Endothelial cell of umbilical vein (primary cell): ENCODE measurements around the gene POLA1. TPM values are rescaled to one million over a fixed set of nuclear protein-coding genes. Genes with fewer than 3 reads are reported as not detected.

ENCODE experiments used
- BruUV-seq: library from RNA; stranded (reverse); fragments of 400-500 nt; replicated peaks from 2 replicates; lab custom pipeline; 2021; lab: Mats Ljungman, UMichigan
- CTCF ChIA-PET: fragments of 300-600, 350-600 bp; sonication (Branson Sonifier 250); formaldehyde crosslinking; loops from one replicate; lab custom pipeline; 2021; ENCODE audit warnings: antibody characterized with exemption, inconsistent platforms; lab: Charles Lee
- POLR2A ChIA-PET: fragments of 300-600, 350-600 bp; sonication (Branson Sonifier 250); formaldehyde crosslinking; loops from one replicate; lab custom pipeline; 2021; ENCODE audit warnings: antibody characterized with exemption, inconsistent platforms; lab: Charles Lee
- DNase-seq: peaks from one replicate; pipeline ENCODE4 v3.0.0-alpha.2; 2011; ENCODE audit warnings: low read depth, low spot score
- FAIRE-seq: peaks from 2 replicates; lab custom pipeline; 2011; peaks lifted over from hg19 to GRCh38; lab: Jason Lieb, UNC
- H2AFZ ChIP-seq: 2 replicates; pipeline ENCODE4 v1.6.0; 2012; ENCODE audit warnings: low read depth, low read length, control low read depth, inconsistent platforms
- H3K27ac ChIP-seq: 2 replicates; pipeline ENCODE4 v1.5.1; 2011; ENCODE audit warnings: low read depth, mild to moderate bottlenecking, control low read depth, low read length, moderate library complexity; ENCODE audit not compliant: insufficient read depth
- H3K27me3 ChIP-seq, 2 experiments: 2 replicates each; pipeline versions ENCODE4 v1.6.0 to v1.6.1; 2011; ENCODE audit warnings: low read length in 2 of 2, mixed read lengths in 1 of 2; ENCODE audit not compliant: control insufficient read depth in 2 of 2, insufficient read depth in 2 of 2
- H3K36me3 ChIP-seq, 2 experiments: 2 replicates in 1 of 2; 3 replicates in 1 of 2; pipeline ENCODE4 v1.5.1; 2011; ENCODE audit warnings: low read length in 2 of 2, mild to moderate bottlenecking in 1 of 2, moderate library complexity in 1 of 2; ENCODE audit not compliant: control insufficient read depth in 2 of 2, insufficient read depth in 2 of 2; ENCODE audit errors: extremely low read depth in 1 of 2
- H3K4me1 ChIP-seq: 3 replicates; pipeline ENCODE4 v1.5.1; 2011; ENCODE audit warnings: mild to moderate bottlenecking, low read length; ENCODE audit not compliant: control insufficient read depth, insufficient read depth; ENCODE audit errors: extremely low read depth
- H3K4me2 ChIP-seq: 2 replicates; pipeline ENCODE4 v1.6.1; 2011; ENCODE audit warnings: low read length, control low read depth, mixed read lengths; ENCODE audit not compliant: insufficient read depth
- H3K4me3 ChIP-seq, 3 experiments: fragments of 200-600 bp in 1 of 3; sonication (generic), shearing (Covaris generic) in 1 of 3; replicated peaks in 1 of 3; 2 replicates each; pipeline ENCODE4 v1.5.1; 2011 to 2016; ENCODE audit warnings: control low read depth in 3 of 3, low read length in 3 of 3, mild to moderate bottlenecking in 2 of 3, inconsistent platforms in 1 of 3, low read depth in 1 of 3, moderate library complexity in 1 of 3; ENCODE audit not compliant: insufficient read depth in 1 of 3
- H3K79me2 ChIP-seq: 2 replicates; pipeline ENCODE4 v1.6.0; 2012; ENCODE audit warnings: low read length, inconsistent platforms; ENCODE audit not compliant: control insufficient read depth, insufficient read depth
- H3K9ac ChIP-seq: replicated peaks from 2 replicates; pipeline ENCODE3; 2011; ENCODE audit warnings: low read length, control low read depth; ENCODE audit not compliant: insufficient read depth; ENCODE audit errors: extremely low read depth
- H3K9me1 ChIP-seq: replicated peaks from 3 replicates; pipeline ENCODE4 v1.6.0; 2011; ENCODE audit warnings: mild to moderate bottlenecking, low read length; ENCODE audit not compliant: control insufficient read depth, insufficient read depth; ENCODE audit errors: extremely low read depth
- H3K9me3 ChIP-seq: replicated peaks from 2 replicates; pipeline ENCODE4 v1.5.1; 2012; ENCODE audit warnings: low read length, inconsistent platforms; ENCODE audit not compliant: control insufficient read depth, insufficient read depth
- H4K20me1 ChIP-seq: replicated peaks from 2 replicates; pipeline ENCODE3; 2011; ENCODE audit warnings: mild to moderate bottlenecking, low read length; ENCODE audit not compliant: control insufficient read depth, insufficient read depth; ENCODE audit errors: extremely low read depth
- CTCF ChIP-seq, 2 donors: IDR thresholded peaks; 1 replicate in 1 of 2; 2 replicates in 1 of 2; pipeline ENCODE4 v1.5.1; 2011; ENCODE audit warnings: low read length in 2 of 2, mild to moderate bottlenecking in 2 of 2, moderate library complexity in 2 of 2, control low read depth in 1 of 2, inconsistent platforms in 1 of 2, low read depth in 1 of 2; ENCODE audit not compliant: insufficient read depth in 1 of 2; ENCODE audit errors: extremely low read depth in 1 of 2
- EZH2 ChIP-seq: IDR thresholded peaks from 2 replicates; pipeline ENCODE4 v1.6.1; 2012; ENCODE audit warnings: borderline replicate concordance, low read depth, mild to moderate bottlenecking, moderate library complexity, low read length, inconsistent platforms; ENCODE audit not compliant: severe bottlenecking
- FOS ChIP-seq: IDR thresholded peaks from 2 replicates; pipeline ENCODE4 v1.6.1; 2011; ENCODE audit warnings: mild to moderate bottlenecking, low read length, moderate library complexity, borderline replicate concordance; ENCODE audit not compliant: insufficient read depth
- GATA2 ChIP-seq: IDR thresholded peaks from 2 replicates; pipeline ENCODE4 v1.7.0; 2011; ENCODE audit warnings: low read depth, mild to moderate bottlenecking, moderate library complexity, mixed read lengths, low read length; ENCODE audit not compliant: insufficient read length, insufficient read depth
- JUN ChIP-seq: IDR thresholded peaks from 2 replicates; pipeline ENCODE4 v1.6.1; 2011; ENCODE audit warnings: borderline replicate concordance, low read depth; ENCODE audit not compliant: insufficient read length, insufficient read depth
- MAX ChIP-seq: IDR thresholded peaks from 2 replicates; pipeline ENCODE4 v1.6.1; 2011; ENCODE audit not compliant: insufficient read depth, insufficient read length
- MYC ChIP-seq: IDR thresholded peaks from one replicate; pipeline ENCODE4 v1.6.1; 2011; ENCODE audit warnings: mild to moderate bottlenecking, low read depth, low read length
- POLR2A ChIP-seq: IDR thresholded peaks from 2 replicates; pipeline ENCODE4 v1.6.1; 2012; ENCODE audit warnings: low read depth, mild to moderate bottlenecking, control low read depth, low read length
- POLR2AphosphoS5 ChIP-seq: IDR thresholded peaks from 2 replicates; pipeline ENCODE4 v1.6.1; 2012; ENCODE audit warnings: low read depth, mild to moderate bottlenecking, control low read depth, low read length, moderate library complexity; ENCODE audit not compliant: insufficient read depth
- dilution Hi-C: fragments of 300-500 bp; cut with MboI; formaldehyde crosslinking; loops from one replicate; pipeline ENCODE4 v1.15.0; 2019; ENCODE audit warnings: low sequenced_read_pairs; ENCODE audit not compliant: extremely low pct_ligation_motif_present
- intact Hi-C: fragments of 100-400 bp; cut with micrococcal nuclease; formaldehyde crosslinking; loops from one replicate; pipeline ENCODE4 v1.10.0; 2022
- polyA plus RNA-seq, 4 experiments: library from polyadenylated mRNA; depleted of rRNA in 3 of 4; stranded (reverse) in 3 of 4; unstranded in 1 of 4; fragments of >200 nt; gene quantifications; 2 replicates each; pipeline versions ENCODE4 v1.2.1 to v1.2.3, GENCODE V29; 2011 to 2012; ENCODE audit warnings: missing spikeins in 1 of 4
- total RNA-seq: library from RNA; stranded (reverse); gene quantifications from 2 replicates; pipeline ENCODE4 v1.2.3, GENCODE V29; 2021

Gene POLA1
- total and polyA plus RNA-seq, 2 donors (not counting 3 experiments of a cell fraction or from before 2014, with no cell fraction given), result 1.8 to 18.6 TPM

DNA sequence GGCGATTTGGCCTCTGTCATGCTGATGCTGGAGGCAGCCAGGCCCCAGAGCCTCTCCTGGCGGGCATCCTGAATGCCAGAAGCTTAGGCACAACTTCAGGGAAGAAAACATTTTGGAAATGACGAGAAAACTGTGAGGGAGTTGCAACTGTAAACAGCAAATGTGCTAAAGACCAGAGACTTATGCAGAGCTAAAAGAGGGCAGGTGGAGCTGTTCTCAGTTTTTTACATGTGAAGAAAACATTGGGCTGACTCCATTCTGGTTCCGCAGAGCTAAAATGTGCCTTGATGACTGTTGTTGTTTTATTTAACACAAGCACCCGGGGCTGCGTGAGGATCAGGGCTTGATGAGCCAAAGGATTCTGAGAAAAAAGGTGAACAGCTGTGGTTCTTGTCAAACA lies 332.9 kb downstream of the POLA1 start:
- dilution Hi-C loops, result no loop called here
- CTCF ChIA-PET, result interaction anchor here (2.0 kb wide), 1 partner anchor 187 kb away, joined by 11 read pairs; no protein-coding TSS in a partner anchor
- H3K9me3 ChIP-seq, result no peaks in the 10 kb centered on the region
- H3K27ac ChIP-seq, result no peak overlapping the region
- no peak overlapping the region for H3K4me2 ChIP-seq
- no peak overlapping the region for H2AFZ ChIP-seq
- TF ChIP-seq POLR2AphosphoS5 (no peak), CTCF (IDR thresholded peaks at IDR 0.05; ENCODE audit: extremely low read depth in 1 of 2, insufficient read depth in 1 of 2, low read depth in 1 of 2, low read length in 2 of 2) (no peak), POLR2A (no peak), MYC (no peak), MAX (no peak), GATA2 (no peak), FOS (no peak), EZH2 (no peak), JUN (no peak)
- intact Hi-C loops, result no loop called here
- no TSS peak for BruUV-seq
- FAIRE-seq, result no peak
- no peaks in the 10 kb centered on the region for H4K20me1 ChIP-seq
- H3K79me2 ChIP-seq, result no peaks in the 10 kb centered on the region
- POLR2A ChIA-PET, result no interaction called here
- no peak for DNase-seq
- H3K4me1 ChIP-seq, result peaks cover 2% of the 10 kb centered on the region
- peaks cover 38 to 44% of the 10 kb centered on the region in 2 experiments for H3K27me3 ChIP-seq
- H3K9ac ChIP-seq, result no peak overlapping the region
- no peaks in the 10 kb centered on the region for H3K9me1 ChIP-seq
- no peaks in the 10 kb centered on the region for H3K36me3 ChIP-seq
- H3K4me3 ChIP-seq, result no peak overlapping the region
